Measurements from ENCODE around the gene PNMA8C.

The PNMA8C gene

GRCh38 chr19:46428239-46429135, at the start of gene PNMA8C:
PNMA8C (minus strand) TSS chr19:46428936; CDS start chr19:46428359, 577 bp downstream.
- DNase-seq: no peak

DNA sequence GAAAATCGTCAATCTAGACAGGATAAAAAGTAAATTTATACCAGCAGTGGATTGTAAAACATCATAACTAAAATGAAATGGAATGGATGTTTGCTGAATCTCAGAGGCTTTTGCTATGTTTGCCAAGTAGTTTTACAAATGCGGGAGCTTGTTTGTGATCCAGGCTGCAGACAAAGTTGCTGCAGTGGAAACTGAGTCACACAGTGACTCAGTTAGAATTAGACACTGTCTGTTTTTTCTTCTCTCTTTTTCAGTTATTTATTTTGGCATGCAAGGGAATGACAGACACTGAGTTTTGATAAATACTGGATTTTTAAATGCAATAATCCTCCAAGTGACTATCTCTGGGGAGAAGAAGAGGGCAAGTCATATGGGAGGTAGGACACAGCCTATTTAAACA, 47.2 kb upstream of the PNMA8C start:
- no peak for DNase-seq

- DNase-seq: no peak
These were observed 45.5 kb upstream of the PNMA8C start for GRCh38 chr19:46474211-46474610.

- no peak for DNase-seq
These were observed 43.9 kb upstream of the PNMA8C start for GRCh38 chr19:46472592-46472991.

GRCh38 chr19:46471811-46472543, 43.2 kb upstream of the PNMA8C start:
- DNase-seq: no peak

GRCh38 chr19:46471116-46471733, 42.5 kb upstream of the PNMA8C start, which contains the start of gene PNMA8A:
PNMA8A (minus strand) TSS chr19:46471563; CDS start chr19:46471035, 528 bp downstream.
- no peak for DNase-seq

GRCh38 chr19:46470376-46470775, 41.6 kb upstream of the PNMA8C start:
- DNase-seq: no peak

- no peak for DNase-seq
These were observed 40.9 kb upstream of the PNMA8C start for GRCh38 chr19:46469541-46470185.

DNA sequence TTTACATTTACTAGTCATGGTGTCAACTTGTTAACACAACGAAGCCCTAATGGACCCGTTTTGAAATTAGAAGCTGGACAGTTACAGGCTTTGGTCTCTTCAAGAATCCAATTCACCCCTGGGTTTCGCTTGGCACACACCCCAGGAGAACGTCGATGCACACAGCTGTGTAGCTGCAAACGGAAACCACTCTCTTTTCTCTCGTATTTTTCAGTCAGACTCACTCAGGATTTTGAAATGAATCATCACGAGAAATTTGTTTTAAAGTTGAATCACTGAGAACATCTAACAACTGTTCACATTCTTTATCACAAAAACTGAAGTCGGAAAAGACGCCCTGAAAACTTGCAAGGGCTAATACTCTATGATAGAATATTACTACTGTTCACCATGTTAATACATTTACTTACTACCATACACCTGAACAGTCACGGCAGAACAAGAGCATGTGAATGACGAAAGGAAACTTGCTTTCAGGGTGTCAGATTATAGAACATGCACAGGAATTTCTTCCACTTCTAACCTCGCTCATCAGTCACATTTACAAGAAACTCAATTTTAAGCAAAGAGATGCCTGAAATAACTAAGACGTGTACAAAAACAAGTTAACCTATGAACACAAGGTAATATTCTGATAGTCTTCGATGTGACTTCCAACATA, 37.9 kb upstream of the PNMA8C start:
- no peak for DNase-seq

DNA sequence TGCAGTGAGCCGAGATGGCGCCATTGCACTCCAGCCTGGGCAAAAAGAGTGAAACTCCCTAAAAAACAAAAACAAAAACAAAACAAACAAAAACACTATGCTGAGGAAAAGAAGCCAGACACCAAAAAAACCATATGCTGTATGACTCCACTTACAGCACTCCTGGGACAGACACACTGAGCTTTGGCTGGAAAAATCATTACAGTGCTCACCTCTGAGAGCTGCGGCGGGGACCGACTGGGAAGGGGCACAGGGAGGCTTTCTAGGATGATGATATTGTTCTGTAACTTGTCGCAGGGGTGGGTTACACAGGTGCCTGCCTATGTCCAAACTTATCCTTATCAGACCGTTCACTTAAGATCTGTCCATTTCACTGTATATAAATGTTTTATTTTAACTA, 34.8 kb upstream of the PNMA8C start:
- DNase-seq: no peak

DNA sequence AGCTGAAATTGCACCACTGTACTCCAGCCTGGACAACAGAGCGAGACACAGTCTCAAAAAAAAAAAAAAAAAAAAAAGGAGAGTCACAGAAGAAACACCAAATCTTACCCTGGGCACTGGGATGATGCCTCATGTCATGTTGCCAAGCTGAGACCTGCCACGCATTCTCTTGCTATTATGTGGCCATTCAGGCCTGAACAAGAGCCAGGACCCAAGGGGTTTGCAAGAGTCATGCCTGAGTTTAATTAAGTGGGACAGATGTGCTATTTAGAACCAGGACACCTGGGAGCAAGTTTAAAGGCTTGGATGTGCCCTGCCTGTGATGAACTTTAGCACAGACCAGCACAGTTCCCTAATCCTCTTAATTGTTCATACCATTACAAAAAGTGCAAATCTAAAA, 32.8 kb upstream of the PNMA8C start:
- no peak for DNase-seq

DNA sequence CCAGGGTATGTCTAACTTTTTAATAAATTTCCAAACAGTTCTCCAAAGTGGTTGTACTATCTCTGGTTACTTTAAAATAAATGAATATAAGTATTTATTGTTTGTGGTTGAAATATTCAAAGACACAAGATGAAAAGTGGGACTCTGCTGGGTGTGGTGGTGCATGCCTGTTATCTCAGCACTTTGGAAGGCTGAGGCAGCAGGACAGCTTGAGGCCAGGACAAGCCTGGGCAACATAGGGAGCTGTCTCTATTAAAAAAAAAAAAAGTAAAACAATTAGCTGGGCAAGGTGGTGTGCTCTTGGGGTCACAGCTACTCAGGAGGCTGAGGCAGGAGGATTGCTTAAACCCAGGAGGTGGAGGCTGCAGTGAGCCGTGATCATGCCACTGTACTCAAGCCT, 32.2 kb upstream of the PNMA8C start:
- DNase-seq: no peak

DNA sequence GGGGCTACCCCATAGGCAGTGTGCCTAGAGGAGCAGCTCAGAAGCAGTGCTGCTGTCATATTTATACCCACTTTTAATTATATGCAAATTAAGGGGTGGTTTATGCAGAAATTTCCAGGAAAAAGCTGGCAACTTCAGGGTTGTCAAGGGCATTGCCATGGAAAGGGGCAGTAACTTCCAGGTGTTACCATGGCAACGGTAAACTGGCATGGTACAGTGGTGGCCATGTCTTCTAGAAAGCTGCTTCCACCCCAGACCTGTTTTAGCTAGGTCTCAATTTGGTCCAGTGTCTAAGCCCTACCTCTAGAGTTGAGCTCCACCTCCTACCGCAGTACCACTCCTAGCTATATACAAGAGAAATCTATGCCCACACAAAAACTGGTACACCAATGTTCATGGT, 31.3 kb upstream of the PNMA8C start:
- DNase-seq: no peak

DNA sequence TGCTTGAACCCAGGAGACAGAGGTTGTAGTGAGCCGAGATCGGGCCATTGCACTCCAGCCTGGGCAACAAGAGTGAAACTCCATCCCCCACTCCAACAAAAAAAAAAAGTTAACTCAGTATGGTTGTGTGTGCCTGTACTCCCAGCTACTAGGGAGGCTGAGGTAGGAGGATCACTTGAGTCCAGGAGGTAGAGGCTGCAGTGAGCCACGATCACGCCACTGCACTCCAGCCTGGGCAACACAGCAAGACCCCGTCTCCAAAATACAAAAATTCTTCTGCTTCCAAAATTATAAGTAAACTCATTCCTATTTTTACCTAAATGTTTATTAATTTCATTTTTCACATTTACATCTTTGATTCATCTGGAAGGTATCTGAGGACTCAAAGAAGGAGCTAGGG, 28.2 kb upstream of the PNMA8C start:
- no peak for DNase-seq

DNA sequence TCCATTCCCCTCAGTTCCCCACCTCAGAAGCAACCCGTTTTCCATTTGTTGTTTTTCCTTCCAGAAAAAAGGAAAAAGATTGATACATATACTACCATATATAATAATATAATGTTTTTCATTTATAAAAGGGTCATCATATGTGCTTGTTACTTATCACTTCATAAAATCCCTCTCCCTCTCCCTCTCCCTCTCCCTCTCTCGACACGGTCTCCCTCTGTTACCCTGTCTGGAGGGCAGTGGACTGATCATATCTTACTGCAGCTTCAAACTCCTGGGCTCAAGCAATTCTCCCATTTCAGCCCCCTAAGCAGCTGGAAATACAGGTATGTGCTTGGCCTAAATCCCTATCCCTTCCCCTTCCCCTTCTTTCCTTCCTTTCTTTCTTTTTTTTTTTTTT, 25.5 kb upstream of the PNMA8C start:
- no peak for DNase-seq

DNA sequence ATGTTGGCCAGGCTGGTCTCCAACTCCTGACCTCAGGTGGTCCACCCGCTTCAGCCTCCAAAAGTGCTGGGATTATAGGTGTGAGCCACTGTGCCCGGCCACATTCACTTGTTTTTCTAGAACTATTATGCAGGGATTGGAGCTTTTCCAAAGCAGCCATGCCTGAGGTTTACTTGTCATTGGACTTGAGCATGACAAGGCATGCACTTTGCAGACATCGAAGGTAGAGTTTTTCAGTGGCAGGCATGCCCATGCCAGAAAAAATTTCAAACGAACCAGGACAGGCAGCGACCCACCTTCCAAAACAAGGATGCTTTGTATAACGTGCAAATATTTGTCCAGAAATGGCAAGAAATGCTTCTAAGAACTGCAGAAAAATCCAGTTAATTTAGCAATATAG, 24.9 kb upstream of the PNMA8C start:
- no peak for DNase-seq

DNA sequence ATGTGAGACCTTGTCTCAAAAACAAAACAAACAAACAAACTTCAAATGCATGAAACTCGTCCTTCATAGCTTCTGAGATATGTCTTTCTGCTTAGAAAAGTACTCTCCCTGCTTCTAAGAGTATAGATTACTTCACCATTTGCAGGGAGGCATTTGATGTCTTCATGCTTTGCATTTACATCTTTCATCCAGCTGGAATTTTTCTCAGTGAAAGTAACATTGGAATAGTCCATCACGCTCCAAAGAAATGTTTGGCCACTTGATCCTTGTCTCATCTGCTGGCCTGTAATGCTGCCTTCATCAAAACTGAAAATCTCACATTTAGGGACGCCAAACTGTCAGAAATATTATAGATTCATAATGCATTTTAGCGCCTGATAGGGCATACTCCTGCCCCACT, 23.4 kb upstream of the PNMA8C start:
- DNase-seq: no peak

DNA sequence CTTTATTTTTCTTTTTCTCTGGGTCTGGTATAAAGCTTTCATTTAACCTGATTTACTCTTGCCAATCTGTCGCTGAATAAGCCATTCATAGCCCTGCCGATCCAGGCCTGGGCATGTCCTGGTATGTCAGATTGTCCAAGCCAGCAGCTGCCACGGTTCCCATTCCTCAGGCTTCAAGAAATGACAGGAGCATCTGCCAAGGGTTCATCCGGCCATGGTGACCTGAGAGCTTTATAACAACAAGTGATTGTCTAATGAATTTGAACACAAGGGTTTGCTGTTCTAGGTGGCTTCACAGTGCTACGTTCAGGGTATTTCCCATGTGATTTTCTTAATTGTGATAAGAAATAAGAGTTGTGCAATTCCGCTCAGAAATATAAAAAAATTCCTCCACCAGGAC, 22.6 kb upstream of the PNMA8C start:
- no peak for DNase-seq

DNA sequence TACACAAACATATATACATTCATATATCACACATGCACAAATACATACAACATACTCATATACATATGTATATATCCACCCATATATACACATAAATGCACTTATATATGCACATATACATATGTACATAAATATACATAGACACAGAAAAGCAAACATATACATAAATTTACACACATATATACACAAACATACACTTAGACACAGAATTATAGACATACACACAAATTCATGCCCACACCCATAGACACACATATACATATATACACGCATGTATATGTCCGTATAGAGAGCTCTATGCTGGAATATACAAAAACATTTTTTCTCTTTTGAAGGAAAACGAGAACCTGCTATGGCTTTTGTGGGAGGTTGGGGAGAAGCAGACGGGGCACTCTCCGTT, 22.0 kb upstream of the PNMA8C start:
- no peak for DNase-seq

- no peak for DNase-seq
These were observed 20.5 kb upstream of the PNMA8C start for GRCh38 chr19:46449228-46449627.

GRCh38 chr19:46448601-46449000, 19.9 kb upstream of the PNMA8C start:
- no peak for DNase-seq

GRCh38 chr19:46447824-46448223, 19.1 kb upstream of the PNMA8C start:
- no peak for DNase-seq

- DNase-seq: no peak
These were observed 18.3 kb upstream of the PNMA8C start for GRCh38 chr19:46447006-46447405.

Data from NCI-H187 treated with DMSO at 0.1 percent for 48 hours (cell line).